ENCODE results near the gene ABCG5. TPM values are rescaled to one million over a fixed set of nuclear protein-coding genes. Genes with fewer than 3 reads are reported as not detected.

The ABCG5 gene
- total and polyA plus RNA-seq, 2 of the 4 experiments (the other 2 are of a cell fraction), result not detected

GRCh38 chr2:43824951-43825493 is 13.6 kb downstream of the ABCG5 start:
- ATAC-seq (ENCODE audit: low read depth) (no peak), DNase-seq (no peak)
- TF ChIP-seq RCOR1 (IDR thresholded peaks at IDR 0.05; ENCODE audit: insufficient replicate concordance, low read length) (no peak), MAFK (IDR thresholded peaks at IDR 0.05; ENCODE audit: low read depth, low read length) (no peak), POLR2A (IDR thresholded peaks at IDR 0.05; ENCODE audit: low read depth, low read length) (no peak), NFE2L2 (IDR thresholded peaks at IDR 0.05; ENCODE audit: low read depth, low read length) (no peak), CHD1 (IDR thresholded peaks at IDR 0.05; ENCODE audit: low read depth, low read length) (no peak), RFX5 (IDR thresholded peaks at IDR 0.05; ENCODE audit: low read depth, low read length) (no peak), CTCF (conservative IDR thresholded peaks at IDR 0.05; ENCODE audit: low read depth, low read length) (no peak), RAD21 (IDR thresholded peaks at IDR 0.05; ENCODE audit: low read length) (no peak), FOS (IDR thresholded peaks at IDR 0.05; ENCODE audit: low read depth, low read length) (no peak), SMC3 (IDR thresholded peaks at IDR 0.05; ENCODE audit: low read depth, low read length) (no peak), USF2 (IDR thresholded peaks at IDR 0.05; ENCODE audit: low read depth, low read length) (no peak), ELK1 (IDR thresholded peaks at IDR 0.05; ENCODE audit: borderline replicate concordance, low read depth, low read length) (no peak), MAZ (IDR thresholded peaks at IDR 0.05; ENCODE audit: borderline replicate concordance, low read depth, low read length) (no peak), MXI1 (IDR thresholded peaks at IDR 0.05; ENCODE audit: borderline replicate concordance, low read depth, low read length) (no peak)
- Histone ChIP-seq H3K27me3 (ENCODE audit: control insufficient read depth, insufficient read depth, low read length) (peaks cover 40% of the 10 kb centered on the region), H3K9ac (ENCODE audit: low read depth, low read length) (no peak overlapping the region), H3K56ac (ENCODE audit: extremely low read depth, insufficient read depth, low read length) (no peak overlapping the region), H2AK5ac (ENCODE audit: low read depth, low read length) (no peak overlapping the region), H2BK5ac (ENCODE audit: low read depth, low read length, poor library complexity, severe bottlenecking) (no peak overlapping the region), H4K20me1 (ENCODE audit: insufficient read depth, low read length) (no peaks in the 10 kb centered on the region), H3K4ac (ENCODE audit: low read depth, low read length) (no peak overlapping the region), H3K18ac (ENCODE audit: low read depth, low read length) (no peak overlapping the region), H3K27ac (ENCODE audit: insufficient read depth, low read length) (no peak overlapping the region), H3K14ac (replicated peaks; ENCODE audit: low read depth, low read length) (no peak overlapping the region), H4K91ac (ENCODE audit: insufficient read depth, low read depth, low read length) (no peak overlapping the region), H3K23ac (ENCODE audit: low read depth, low read length) (no peak overlapping the region), H3K36me3 (ENCODE audit: control insufficient read depth, insufficient read depth, low read length) (no peaks in the 10 kb centered on the region), H2BK20ac (ENCODE audit: low read depth, low read length) (no peak overlapping the region), H2BK120ac (ENCODE audit: low read depth, low read length) (no peak overlapping the region), H2BK15ac (ENCODE audit: low read depth, low read length) (no peak overlapping the region), H2AFZ (replicated peaks; ENCODE audit: low read length, poor library complexity) (no peak overlapping the region), H3K4me1 (ENCODE audit: control insufficient read depth, insufficient read depth, low read length) (no peaks in the 10 kb centered on the region), H4K8ac (ENCODE audit: low read depth in 2 of 2, low read length in 2 of 2) (no peak overlapping the region), H3K9me3 (ENCODE audit: control insufficient read depth, insufficient read depth, low read length) (no peaks in the 10 kb centered on the region), H4K5ac (ENCODE audit: low read depth, low read length) (no peak overlapping the region), H3K4me2 (ENCODE audit: low read depth, low read length) (no peak overlapping the region), H3K9me1 (ENCODE audit: insufficient read depth, low read length) (no peaks in the 10 kb centered on the region), H3K79me1 (ENCODE audit: low read depth in 1 of 2, low read length in 2 of 2) (no peaks in the 10 kb centered on the region), H3K4me3 (ENCODE audit: insufficient read depth, low read depth, low read length) (no peak overlapping the region), H2AK9ac (replicated peaks; ENCODE audit: low read depth, low read length, poor library complexity) (no peak overlapping the region)
- dilution Hi-C loops (cut with HindIII; ENCODE audit: low sequenced_read_pairs, unreplicated experiment) (no loop called here), in situ Hi-C loops (cut with MboI; ENCODE audit: low sequenced_read_pairs) (no loop called here), intact Hi-C loops (cut with micrococcal nuclease) (no loop called here)
- CTCF ChIA-PET, result no interaction called here
- POLR2A ChIA-PET (ENCODE audit: unreplicated experiment), result no interaction called here
- whole genome bisulfite sequencing, 2 experiments (ENCODE audit: extremely low coverage in 2 of 2, insufficient read length in 1 of 2), result 87% methylated on average over 6 of the region's 12 CpGs; no CpG with 5 or more reads in 1 of the 2 experiments
- BruUV-seq (replicated peaks), result no TSS peak

Measured in IMR-90 (cell line).